C4-2B (cell line): ENCODE results near the gene AK4.
"Not testable (repeated sequence)": the region's sequence is repeated elsewhere in the genome, so short reads cannot be mapped to it uniquely, and the experiment has no call there.

ENCODE experiments used
- H3K27ac ChIP-seq: fragments of 450-650 bp; 2 replicates; pipeline ENCODE4 v1.5.1; 2017
- CTCF ChIP-seq: fragments of 450-650 bp; conservative IDR thresholded peaks from 2 replicates; pipeline ENCODE4 v1.5.1; 2017; ENCODE audit warnings: mild to moderate bottlenecking
- ZFX ChIP-seq: fragments of 450-650 bp; IDR thresholded peaks from 2 replicates; pipeline ENCODE4 v1.6.1; 2017

Gene AK4

GRCh38 chr1:65233782-65234181 is 85.8 kb downstream of the AK4 start:
- TF ChIP-seq ZFX (no peak), CTCF (no peak)
- no peak overlapping the region for H3K27ac ChIP-seq

- peak; percentile 78 for TF ChIP-seq CTCF
- no peak for TF ChIP-seq ZFX
- no peak overlapping the region for H3K27ac ChIP-seq
Measured at GRCh38 chr1:65235867-65236805, 88.1 kb downstream of the AK4 start.

GRCh38 chr1:65237088-65237487 is 89.1 kb downstream of the AK4 start:
- H3K27ac ChIP-seq: not testable (repeated sequence)

GRCh38 chr1:65237503-65237902 is 89.5 kb downstream of the AK4 start:
- H3K27ac ChIP-seq: no peak overlapping the region
- TF ChIP-seq ZFX (no peak), CTCF (no peak)

GRCh38 chr1:65238010-65238409 is 90.0 kb downstream of the AK4 start:
- no peak overlapping the region for H3K27ac ChIP-seq
- no peak for TF ChIP-seq ZFX
- no peak for TF ChIP-seq CTCF

- H3K27ac ChIP-seq: no peak overlapping the region
- TF ChIP-seq CTCF: no peak
- no peak for TF ChIP-seq ZFX
Measured at GRCh38 chr1:65243491-65243890, 95.5 kb downstream of the AK4 start.

- no peak for TF ChIP-seq CTCF
- H3K27ac ChIP-seq: no peak overlapping the region
Measured at GRCh38 chr1:65245295-65245694, 97.3 kb downstream of the AK4 start.
